Activated T-helper 1 cell treated with anti-CD3 and anti-CD28 coated beads, Interleukin-2, amount 50 U/mL, for 16 hours (primary cell): Measurements from ENCODE around the gene MED12.
A peak's percentile ranks its signal among the peaks of the same experiment; 100 is the strongest.
"Not testable (repeated sequence)": the region's sequence is repeated elsewhere in the genome, so short reads cannot be mapped to it uniquely, and the experiment has no call there.

Experiments
- DNase-seq, 2 donors: peaks; one replicate each; pipeline ENCODE4 v3.0.0-alpha.2; 2020; ENCODE audit warnings: low read depth in 1 of 2, low spot score in 1 of 2

Gene MED12

GRCh38 chrX:71160475-71160874, 42.1 kb downstream of the MED12 start:
- DNase-seq: no peak

- no peak for DNase-seq
Measured at GRCh38 chrX:71162981-71163380, 44.6 kb downstream of the MED12 start.

GRCh38 chrX:71164071-71164470, 45.7 kb downstream of the MED12 start:
- no peak for DNase-seq

GRCh38 chrX:71166461-71166860, 48.1 kb downstream of the MED12 start:
- DNase-seq: no peak

GRCh38 chrX:71167031-71167781, 48.8 kb downstream of the MED12 start:
- DNase-seq: no peak

GRCh38 chrX:71168134-71168533, 49.7 kb downstream of the MED12 start:
- no peak for DNase-seq

- no peak for DNase-seq
Measured at GRCh38 chrX:71169586-71169985, 51.2 kb downstream of the MED12 start.

- no peak for DNase-seq
Measured at GRCh38 chrX:71170660-71171059, 52.3 kb downstream of the MED12 start.

- DNase-seq: no peak
Measured at GRCh38 chrX:71171110-71171801, 52.9 kb downstream of the MED12 start.

GRCh38 chrX:71173440-71173839, 55.0 kb downstream of the MED12 start:
- DNase-seq: no peak

- DNase-seq: no peak
Measured at GRCh38 chrX:71174795-71175194, 56.4 kb downstream of the MED12 start.

- DNase-seq: no peak
Measured at GRCh38 chrX:71175531-71175930, 57.1 kb downstream of the MED12 start.

- DNase-seq: no peak
Measured at GRCh38 chrX:71177327-71177726, 58.9 kb downstream of the MED12 start.

GRCh38 chrX:71178908-71179307, 60.5 kb downstream of the MED12 start:
- DNase-seq: peak in 1 of 2 donors; percentile 15

GRCh38 chrX:71180579-71181265, 62.3 kb downstream of the MED12 start:
- DNase-seq: not testable (repeated sequence)

GRCh38 chrX:71181558-71181909, 63.1 kb downstream of the MED12 start:
- peak; percentile 4 to 17 for DNase-seq

GRCh38 chrX:71181910-71182799, 63.8 kb downstream of the MED12 start:
- DNase-seq: peak; percentile 45 to 69

- DNase-seq: no peak
Measured at GRCh38 chrX:71182871-71183270, 64.5 kb downstream of the MED12 start.

GRCh38 chrX:71183341-71183740, 64.9 kb downstream of the MED12 start:
- no peak for DNase-seq

GRCh38 chrX:71184092-71184491, 65.7 kb downstream of the MED12 start:
- DNase-seq: no peak

GRCh38 chrX:71184803-71185495, 66.6 kb downstream of the MED12 start:
- no peak for DNase-seq
